ENCODE measurements around the gene DNAH14.
"Not testable (repeated sequence)": the region's sequence is repeated elsewhere in the genome, so short reads cannot be mapped to it uniquely, and the experiment has no call there.

Gene DNAH14

DNA sequence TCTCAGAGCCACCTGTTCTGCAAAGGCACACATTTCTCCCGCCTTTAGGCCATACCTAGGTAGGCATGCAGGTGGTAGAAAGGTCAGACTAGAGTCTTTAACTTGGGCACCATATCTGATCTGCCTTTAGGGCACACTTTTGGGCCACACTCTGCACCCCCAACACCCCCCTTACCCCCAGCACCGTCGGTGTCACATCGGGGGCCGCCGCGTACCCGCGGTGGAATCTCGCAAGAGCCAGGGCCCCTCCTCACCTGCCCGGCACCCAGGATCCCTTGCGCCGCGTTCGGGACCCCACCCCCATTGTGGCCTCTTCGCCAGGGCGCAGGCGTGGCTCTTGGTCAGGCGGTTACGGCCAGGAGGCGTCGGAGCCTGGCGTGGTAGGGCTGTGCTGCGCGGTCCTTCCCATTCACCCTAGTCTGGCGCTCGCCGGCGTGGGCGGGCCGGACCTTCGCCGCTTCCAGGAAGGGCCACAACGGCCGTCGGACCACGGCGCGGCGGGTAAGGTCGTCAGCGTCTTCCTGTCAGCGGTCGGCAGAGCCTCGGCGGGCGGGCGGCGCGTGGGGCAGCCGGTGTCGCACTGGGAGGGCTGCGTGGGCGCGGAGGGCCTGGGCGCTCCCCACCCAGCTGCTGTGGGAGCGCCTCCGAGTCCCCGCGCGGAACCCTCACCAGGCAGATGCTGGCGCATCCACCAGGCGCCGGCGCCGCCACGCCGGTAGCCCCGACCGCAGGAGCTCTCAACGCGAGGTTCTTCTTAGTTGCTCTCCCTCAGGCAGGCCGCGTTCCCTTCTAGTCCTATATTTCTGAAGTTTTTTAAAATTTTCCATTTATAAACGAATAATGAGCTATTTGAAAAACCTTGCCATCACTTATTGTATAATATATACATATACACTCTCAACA, at the start of gene DNAH14:
Gene DNAH14, plus strand, starts transcription at position 341 of the 903 bp plus-strand sequence. CDS start 23,028 bp downstream, outside the sequence.
- DNase-seq (ENCODE audit: low spot score) = no peak

DNA sequence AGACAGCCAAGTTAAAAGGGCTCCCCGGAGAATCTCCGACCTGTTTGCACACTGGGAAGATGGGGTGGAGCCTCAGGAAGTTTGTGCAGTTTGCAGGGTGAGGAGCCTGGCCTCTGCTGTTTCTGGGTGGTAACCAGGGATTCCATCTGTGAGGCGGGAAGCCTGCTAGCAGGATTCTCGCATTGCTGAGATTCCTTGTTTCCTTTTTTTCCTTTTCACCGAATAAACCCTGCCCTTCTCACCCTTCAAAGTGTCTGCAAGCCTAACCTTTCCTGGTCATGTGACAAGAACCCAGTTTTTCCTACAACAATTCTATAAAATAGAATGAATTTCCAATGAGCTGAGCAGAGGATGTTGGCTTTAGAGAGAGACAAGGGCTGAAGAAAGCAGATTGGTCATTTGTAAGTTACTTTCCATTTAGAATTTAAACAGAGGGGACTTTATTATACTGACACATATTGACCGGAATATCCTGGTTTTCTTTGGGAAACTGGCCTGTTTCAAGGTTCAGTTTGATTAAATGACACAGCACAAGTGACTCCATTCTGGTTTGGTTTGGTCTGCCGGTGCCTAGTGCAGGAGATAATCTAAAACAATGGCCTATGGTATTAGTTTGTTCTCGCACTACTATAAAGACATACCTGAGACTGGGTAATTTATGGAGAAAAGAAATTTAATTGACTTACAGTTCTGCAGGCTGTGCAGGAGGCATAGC, 48.7 kb upstream of the DNAH14 start:
- no peak for DNase-seq (ENCODE audit: low spot score)

DNA sequence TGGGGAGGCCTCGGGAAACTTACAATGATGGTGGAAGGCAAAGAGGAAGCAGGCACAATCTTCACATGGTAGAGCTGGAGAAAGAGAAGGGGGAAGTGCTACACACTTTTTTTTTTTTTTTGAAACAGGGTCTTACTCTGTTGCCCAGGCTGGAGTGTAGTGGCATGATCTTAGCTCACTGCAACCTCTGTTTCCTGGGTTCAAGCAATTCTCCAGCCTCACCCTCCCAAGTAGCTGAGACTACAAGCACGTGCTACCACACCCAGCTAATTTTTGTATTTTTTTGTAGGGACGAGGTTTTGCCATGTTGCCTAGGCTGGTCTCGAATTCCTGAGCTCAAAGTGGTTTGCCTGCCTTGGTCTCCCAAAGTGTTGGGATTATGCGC, 48.2 kb upstream of the DNAH14 start:
- DNase-seq (ENCODE audit: low spot score) = not testable (repeated sequence)

DNA sequence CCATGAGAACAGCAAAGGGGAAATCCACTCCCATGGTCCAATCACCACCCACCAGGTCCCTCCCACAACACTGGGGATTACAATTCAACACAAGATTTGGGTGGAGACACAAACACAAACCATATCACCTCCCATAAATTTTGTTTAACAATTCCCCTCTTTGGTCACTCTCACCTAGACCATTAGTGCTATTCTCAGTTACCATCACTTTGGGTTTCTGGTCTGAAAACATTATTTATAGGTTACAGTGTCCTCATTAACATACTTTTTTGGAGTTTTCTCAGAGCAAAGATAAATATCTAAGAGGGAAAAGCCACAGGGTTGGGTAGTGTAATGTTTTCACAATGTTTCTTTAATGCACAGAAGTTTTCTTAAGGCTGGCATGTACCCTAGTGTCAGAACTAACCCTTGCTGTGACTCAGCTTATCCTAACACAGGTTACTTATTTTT, 47.7 kb upstream of the DNAH14 start:
- DNase-seq (ENCODE audit: low spot score) = no peak

DNA sequence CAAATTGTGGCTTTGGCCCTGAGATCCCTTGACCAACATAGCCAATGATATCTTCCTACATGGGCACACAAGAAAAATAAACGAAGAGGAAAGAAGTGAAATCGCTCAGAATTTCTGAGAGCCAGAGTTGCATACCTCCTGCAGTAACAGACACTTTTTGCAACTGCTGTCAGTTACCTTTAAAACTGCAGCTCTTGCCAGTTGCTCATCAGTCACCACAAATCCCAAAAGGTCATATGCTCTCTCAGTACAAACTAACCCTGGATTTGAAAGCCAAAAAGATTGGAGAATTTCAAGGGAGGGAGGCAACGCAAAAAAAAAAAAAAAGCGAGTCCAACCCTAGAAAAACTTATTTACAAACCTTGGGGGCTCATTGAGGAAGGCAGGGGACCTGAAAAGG, 47.2 kb upstream of the DNAH14 start:
- DNase-seq (ENCODE audit: low spot score) = no peak

DNA sequence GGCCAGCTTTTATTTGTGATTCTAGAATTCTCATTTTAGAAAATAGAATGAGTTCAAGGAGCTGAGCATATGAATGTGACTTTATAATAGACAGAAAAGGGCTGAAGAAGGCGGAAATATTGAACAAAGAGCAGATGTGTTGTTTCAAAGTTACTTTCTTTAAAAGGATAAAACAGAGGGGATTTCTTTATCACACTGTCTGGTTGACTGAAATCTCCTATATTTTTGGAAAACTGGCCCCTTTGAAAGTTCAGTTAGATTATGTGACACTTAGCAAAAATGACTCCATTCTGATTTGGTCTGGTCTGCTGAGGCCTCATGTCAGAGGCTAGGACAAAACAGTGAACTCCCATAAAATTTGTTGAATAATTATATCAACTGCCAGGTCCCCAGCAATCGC, 46.4 kb upstream of the DNAH14 start:
- DNase-seq (ENCODE audit: low spot score) = no peak

DNA sequence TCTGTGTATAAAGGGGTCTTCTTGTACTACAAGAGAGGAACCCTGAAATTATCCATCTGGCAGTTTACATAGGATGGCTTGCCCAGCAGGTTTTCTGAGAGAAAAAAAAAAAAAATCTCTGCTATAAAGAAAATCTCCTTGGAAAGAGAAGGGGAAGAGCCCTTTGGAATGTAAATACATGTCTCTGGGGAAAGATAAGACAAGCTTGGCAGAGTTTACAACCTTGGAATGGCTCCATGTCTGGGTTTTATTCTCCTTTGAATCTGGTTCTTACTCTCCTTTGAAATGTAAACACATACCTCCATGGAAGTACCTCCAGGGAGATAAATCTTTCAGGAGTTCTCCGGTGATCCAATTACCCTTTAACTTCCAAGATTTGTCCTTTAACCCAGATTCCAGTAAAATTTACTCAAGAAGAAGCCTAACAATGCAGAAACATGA, 45.1 kb upstream of the DNAH14 start:
- DNase-seq (ENCODE audit: low spot score) = no peak

DNA sequence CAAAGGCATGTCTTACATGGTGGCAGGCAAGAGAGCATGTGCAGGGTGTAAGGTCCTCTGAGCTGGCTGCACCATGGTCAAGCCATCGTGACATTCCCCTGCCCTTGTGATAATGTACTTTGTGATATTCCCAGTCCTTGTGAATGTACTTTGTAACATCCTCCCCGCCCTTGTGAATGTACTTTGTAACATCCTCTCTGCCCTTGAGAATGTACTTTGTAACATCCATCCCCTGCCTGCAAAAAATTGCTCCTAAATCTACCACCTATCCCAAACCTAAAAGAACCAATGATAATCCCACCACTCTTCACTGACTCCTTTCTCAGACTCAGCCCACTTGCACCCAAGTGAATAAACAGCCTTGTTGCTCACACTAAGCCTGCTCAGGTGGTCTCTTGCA, 44.1 kb upstream of the DNAH14 start:
- not testable (repeated sequence) for DNase-seq (ENCODE audit: low spot score)

DNA sequence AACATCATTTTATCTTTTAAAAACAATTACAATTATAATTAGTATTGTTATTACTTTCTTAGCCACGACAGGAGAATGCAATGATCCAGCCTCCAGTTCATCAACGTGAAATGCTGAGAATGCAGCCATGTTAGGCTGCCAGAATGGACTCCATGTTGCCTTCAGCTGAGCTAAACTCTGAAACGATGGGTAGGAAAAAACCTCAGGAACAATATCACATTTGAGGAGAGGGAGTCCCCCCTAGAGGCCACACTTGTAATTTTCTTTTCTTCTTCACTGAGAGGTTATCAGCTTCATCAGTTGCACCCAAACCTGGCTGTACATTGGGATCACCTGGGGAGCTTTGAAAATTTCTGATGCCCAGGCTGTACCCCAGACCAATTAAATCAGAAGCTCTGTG, 34.6 kb upstream of the DNAH14 start:
- DNase-seq (ENCODE audit: low spot score) = no peak

DNA sequence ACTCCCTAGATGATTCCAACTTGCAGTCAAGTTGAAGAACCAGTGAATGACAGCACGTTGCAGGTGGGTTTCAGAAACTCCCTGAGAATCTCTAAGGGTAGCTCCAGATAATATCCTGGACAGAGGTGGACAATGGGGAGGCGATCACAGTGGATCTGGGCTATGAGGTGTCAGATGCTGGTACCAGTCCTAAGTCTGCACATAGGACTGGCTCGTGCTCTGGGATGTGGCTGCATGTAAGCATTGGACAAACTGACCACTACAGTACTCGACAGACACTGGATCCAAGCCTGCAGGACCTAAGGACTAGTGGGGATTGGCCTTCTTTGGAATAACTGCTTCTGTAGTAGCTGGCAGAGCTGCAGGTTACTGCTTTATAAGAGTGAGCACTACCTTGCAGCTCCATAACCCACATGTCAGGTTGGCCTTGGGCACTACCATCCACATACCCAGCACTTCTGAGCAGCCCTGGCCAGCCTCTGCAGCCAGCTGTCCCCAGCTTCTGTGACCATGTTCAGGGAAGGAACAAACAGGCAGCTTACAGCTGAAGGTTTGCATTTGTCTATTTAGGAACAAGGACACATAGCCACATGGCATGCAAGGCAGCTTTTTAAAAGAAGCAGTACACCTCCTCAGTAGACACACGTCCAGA, 33.2 kb upstream of the DNAH14 start:
- DNase-seq (ENCODE audit: low spot score) = no peak

DNA sequence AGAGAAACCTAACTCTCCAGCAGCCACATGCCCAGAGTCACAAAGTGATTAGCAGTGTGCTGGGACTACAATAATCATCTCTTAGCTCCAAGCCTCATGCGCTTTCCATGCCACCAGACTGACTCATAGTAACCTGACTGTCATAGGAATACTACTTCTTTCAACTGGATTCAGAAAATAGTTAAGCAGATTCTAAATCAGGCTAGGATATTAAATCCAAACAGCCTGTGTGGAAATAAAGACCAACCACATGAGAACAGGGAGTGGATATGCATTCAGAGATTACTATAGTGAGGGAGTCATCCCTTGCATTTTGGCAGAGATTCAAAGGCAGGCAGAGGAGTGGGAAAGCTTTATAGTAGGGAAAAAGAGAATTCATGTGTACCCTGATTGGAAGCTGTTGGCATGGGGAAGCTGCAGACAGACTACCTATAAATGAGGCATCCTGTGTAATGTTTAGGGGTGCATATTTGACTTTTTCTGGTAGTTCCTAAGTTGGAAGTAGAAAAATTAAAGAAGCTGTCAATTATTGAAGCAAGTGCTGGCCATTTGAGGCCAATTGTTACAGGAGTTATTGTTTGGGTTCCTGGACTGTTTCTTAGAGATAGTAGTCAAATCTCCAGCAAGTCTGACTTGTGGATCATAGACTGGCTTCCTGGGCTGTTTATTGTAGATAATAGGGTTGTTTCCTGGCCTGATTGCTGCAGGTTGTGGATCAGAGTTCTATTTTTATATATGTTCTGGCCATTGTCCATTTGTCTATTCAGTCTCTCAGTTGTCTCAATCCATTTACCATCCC, 31.7 kb upstream of the DNAH14 start:
- no peak for DNase-seq (ENCODE audit: low spot score)

DNA sequence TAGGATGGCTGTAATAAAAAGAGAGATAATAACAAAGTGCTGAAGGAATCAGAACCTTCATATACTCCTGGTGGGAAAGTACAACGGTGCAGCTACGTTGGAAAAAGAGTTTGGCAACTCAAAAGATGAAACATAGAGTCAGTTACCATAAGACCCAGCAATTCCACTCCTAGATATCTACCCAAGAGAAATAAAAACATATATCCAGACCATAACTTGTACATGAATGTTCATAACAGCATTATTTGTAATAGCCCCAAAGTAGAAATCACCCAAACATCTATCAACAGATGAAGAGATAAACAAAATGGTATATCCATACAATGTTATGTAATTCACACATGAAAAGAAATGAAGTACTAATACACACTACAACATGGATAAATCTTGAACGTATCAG, 30.5 kb upstream of the DNAH14 start:
- DNase-seq (ENCODE audit: low spot score) = no peak

DNA sequence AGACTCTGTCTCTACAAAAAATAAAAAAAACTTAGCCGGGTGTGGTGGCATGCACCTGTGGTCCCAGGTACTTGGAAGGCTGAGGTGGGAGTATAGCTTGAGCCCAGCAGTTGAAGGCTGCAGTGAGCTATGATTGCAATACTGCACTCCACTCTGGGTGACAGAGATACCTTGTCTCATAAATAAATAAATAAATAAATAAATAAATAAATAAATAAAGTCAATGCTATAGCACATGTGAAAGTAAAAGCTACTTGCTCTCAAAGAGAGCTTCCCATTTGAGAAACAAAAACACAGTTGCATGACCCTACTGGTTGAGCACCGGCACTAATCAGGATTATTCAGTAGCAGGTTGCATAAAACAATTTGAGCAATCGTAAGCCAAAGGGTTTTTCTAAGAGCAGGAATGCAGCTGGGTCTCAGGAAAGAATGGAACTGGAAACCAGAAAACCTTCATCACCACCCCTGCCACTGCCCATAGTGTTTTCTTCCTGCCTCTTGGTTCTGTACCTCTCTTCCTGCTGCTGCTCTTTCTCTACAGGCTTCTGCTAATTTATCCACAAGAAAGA, 29.3 kb upstream of the DNAH14 start:
- no peak for DNase-seq (ENCODE audit: low spot score)

DNA sequence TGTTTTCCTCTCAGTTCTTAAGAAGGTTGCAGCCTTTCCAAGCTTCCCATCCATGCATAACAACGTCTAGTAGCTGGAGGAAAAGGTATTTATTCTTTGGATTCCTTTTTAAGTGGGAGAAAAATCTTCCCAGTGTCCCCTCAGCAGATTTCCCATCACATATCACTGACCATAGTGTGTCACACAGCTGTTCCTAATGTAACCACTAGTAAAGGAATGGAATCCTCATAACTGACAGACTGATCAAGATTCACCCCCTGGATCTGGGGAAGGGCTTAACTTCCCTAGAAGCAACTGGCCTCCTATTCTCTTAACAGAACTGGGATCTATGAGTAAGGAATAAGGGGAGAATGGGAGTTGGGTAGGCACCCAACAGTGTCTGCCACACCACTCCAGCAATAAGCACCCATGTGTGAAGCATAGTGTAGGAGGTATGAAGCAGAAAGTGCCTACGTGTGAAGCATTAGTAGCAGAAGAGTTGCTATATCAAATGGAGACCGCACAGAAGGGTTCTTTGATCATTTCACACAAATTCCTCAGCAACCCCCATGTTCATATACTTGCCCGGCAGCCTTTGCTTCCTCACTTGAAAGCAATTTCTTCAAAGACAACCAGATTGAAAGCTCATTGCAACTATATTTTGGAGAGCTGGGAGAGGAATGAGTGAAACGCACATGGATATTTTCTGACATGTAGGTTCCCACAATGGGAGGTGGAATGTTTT, 28.2 kb upstream of the DNAH14 start:
- DNase-seq (ENCODE audit: low spot score) = no peak

DNA sequence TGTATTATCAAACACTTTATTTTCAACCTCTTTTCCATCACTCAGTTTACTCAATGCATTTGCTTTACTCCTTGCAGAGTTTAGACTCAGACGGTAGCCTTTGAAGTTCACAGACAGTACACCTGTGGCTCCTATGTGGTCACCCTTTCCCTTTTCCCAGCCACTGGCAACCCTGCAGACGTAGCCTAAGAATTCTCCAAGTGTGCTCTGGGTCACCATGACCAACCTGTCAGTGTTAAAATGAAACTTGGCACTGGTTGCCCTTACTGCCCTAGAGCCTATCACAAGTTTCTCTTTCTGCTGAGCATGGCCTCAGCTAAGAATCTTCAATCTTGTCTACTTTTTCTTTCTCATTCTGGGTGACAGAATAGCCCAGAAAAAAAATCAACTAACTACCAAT, 25.5 kb upstream of the DNAH14 start:
- DNase-seq (ENCODE audit: low spot score) = no peak

DNA sequence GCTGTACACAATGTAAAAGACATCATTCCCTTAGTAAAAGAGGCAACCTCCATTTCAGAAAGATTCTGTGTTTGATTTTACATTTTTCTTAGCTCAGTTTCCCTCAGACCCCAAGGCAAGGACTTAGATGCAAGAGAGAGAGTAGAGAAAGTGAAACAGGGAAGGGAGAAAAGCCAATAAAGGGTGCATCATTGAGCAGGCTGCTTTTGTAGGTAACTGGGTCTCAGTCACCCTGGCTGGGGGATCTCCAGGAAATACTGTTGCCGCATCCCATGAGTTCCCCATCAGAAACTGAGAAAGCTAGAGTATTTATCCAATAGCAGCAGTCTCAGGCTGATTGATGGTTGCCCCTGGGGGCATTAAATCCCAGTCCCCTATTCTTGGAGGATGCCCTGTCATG, 23.1 kb upstream of the DNAH14 start:
- DNase-seq (ENCODE audit: low spot score) = no peak

DNA sequence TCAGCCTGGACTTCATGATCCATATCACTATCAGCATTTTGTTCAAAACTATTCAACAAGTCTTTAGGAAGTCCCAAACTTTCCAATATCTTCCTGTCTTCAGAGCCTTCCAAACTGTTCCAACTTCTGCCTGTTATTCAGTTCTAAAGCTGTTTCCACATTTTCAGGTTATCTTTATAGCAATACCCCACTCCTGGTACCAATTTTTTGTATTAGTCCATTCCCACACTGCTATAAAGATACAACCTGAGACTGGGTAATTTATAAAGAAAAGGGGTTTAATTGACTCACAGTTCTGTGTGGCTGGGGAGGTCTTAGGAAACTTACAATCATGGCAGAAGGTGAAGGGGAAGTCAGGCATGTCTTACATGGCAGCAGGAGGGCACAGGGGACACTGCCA, 18.3 kb upstream of the DNAH14 start:
- no peak for DNase-seq (ENCODE audit: low spot score)

DNA sequence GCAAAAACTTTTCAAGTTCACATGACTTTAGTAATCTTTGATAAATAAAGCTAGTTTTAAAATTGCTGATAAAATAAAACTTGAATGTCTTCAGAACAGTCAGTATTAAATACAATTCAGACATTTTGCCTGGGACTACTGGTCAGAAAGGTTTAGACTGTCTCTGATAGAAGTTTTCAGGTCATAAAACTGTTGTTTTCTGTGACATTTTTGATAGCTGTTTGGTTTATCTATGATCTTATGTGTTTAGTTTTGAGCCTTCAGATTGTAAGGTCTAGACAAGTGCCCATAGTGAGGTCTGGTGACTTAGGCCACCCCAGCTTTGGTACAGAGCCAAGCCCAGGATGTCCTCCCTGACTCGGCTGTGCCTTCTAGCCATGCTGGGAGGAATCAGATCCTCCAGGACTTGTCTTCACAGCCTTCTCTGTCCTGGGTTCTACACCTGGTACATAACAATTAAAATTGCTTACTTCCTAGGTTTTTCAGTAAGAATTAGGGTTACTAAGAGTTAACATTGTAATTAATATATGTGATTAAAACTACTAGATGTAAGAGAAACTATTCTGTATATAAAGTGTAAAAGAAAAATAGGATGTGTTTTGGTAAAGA, 15.1 kb upstream of the DNAH14 start:
- DNase-seq (ENCODE audit: low spot score) = no peak

DNA sequence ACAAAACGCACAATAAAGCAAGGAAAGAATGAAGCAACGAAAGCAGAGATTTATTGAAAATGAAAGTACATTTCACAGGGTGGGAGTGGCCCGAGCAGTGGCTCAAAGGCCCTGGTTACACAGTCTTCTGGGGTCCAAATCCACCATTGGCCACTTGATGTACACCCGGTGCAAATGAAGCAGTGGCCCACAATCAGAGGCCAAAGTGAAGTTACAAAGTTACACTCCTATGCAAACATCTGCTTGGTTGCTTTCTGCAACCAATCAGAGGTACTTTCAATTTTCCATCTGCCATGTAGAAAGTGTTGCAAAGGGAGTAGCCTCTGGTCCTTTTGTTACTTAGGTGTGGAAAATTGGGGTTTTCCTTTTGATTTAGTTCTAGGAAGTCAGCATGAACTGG, 10.0 kb upstream of the DNAH14 start:
- DNase-seq (ENCODE audit: low spot score) = no peak

DNA sequence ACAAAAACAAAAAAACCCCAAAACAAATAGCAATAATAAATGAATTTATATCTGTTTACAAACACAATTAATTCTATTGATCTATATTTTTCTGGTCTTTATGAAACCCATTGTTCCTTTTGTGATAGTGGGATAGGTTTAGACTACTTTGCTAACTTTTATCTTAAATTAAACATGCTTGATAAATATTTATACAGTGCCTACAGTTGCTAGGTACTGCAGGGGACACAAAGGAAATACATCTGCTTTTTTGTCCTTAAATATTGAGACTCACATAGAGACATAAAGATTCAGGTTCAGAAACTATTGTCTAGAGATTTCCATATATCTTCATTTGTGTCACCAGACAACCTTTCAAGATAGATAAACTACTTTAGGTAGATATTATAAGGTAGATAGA, 8.5 kb upstream of the DNAH14 start:
- no peak for DNase-seq (ENCODE audit: low spot score)

DNA sequence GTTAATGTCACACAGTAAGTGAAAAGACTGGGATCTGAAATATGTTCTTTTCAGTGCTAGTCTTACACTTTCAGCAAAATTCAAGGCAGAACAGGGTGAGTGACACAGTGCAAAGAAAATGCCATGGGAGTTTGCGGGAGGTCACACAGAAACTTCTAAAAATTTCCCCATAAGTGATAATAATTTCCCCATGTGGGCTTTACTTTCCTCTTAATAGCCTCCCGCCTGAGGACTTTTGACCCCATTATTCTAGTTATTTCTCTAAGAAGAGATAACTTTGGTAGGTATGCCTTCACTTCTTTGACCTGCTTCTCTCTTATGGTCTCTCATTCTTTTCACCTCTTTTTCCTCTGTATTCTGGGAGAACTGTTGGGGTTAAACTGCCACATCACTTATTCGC, 8.1 kb upstream of the DNAH14 start:
- DNase-seq (ENCODE audit: low spot score) = no peak
